SK-N-MC (cell line): ENCODE results near the gene CLSTN2.

Experiments used
- DNase-seq: peaks from one replicate; pipeline ENCODE4 v3.0.0-alpha.2; 2011; ENCODE audit warnings: low read depth, low spot score
- H3K27ac ChIP-seq: fragments of 200-600 bp; sonication (generic); 2 replicates; pipeline ENCODE4 v1.5.1; 2016; ENCODE audit warnings: mixed run types
- H3K36me3 ChIP-seq: fragments of 200-600 bp; sonication (generic); 2 replicates; pipeline ENCODE4 v1.6.1; 2017; ENCODE audit warnings: antibody characterized with exemption, low read length, mixed read lengths; ENCODE audit not compliant: insufficient read depth
- H3K4me3 ChIP-seq: fragments of 200-600 bp; sonication (generic); 2 replicates; pipeline ENCODE4 v1.5.1; 2016
- H3K9ac ChIP-seq: fragments of 200-600 bp; sonication (generic); 2 replicates; pipeline ENCODE4 v1.8.0; 2017; ENCODE audit warnings: mixed run types, mixed read lengths; ENCODE audit not compliant: insufficient read length
- H3K9me3 ChIP-seq: fragments of 200-600 bp; sonication (generic); 2 replicates; pipeline ENCODE4 v1.6.1; 2017; ENCODE audit warnings: low read depth, mild to moderate bottlenecking, antibody characterized with exemption, low read length, moderate library complexity, mixed read lengths
- EZH2 ChIP-seq: fragments of 200-600 bp; sonication (generic); IDR thresholded peaks from one replicate; pipeline ENCODE4 v1.6.1; 2017; ENCODE audit warnings: antibody characterized with exemption
- FOXP2 ChIP-seq: optimal IDR thresholded peaks from 2 replicates; pipeline ENCODE3; 2011; ENCODE audit warnings: mild to moderate bottlenecking, moderate library complexity; ENCODE audit not compliant: insufficient read depth; ENCODE audit errors: extremely low read length, control extremely low read depth
- POLR2AphosphoS5 ChIP-seq: IDR thresholded peaks from 2 replicates; pipeline ENCODE4 v1.6.1; 2012; ENCODE audit warnings: mild to moderate bottlenecking, low read depth, low read length, borderline replicate concordance

The CLSTN2 gene

DNA sequence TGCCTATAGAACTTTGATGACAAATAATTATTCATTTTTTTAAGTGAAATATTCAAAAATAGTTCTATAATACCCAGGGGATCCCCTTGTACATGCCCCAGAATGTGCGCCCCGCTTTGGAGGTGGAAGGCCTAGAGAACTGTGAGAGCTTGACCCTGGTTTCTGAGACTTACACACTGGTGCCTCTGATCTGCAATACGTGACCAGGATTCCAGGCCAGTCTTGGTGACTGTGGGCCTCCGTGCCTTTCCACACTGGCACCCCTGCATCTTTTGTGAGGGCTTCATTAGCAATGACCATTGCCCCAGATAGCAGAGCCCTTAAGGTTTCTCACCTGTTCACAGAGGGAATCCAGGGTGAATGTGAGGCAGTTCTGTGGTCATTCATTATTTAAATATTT lies 44.0 kb downstream of the CLSTN2 start:
- H3K27ac ChIP-seq: no peak overlapping the region
- TF ChIP-seq EZH2 (no peak), POLR2AphosphoS5 (no peak), FOXP2 (no peak)
- no peak overlapping the region for H3K9ac ChIP-seq
- no peak for DNase-seq
- no peak overlapping the region for H3K4me3 ChIP-seq
- no peaks in the 10 kb centered on the region for H3K9me3 ChIP-seq
- no peaks in the 10 kb centered on the region for H3K36me3 ChIP-seq

DNA sequence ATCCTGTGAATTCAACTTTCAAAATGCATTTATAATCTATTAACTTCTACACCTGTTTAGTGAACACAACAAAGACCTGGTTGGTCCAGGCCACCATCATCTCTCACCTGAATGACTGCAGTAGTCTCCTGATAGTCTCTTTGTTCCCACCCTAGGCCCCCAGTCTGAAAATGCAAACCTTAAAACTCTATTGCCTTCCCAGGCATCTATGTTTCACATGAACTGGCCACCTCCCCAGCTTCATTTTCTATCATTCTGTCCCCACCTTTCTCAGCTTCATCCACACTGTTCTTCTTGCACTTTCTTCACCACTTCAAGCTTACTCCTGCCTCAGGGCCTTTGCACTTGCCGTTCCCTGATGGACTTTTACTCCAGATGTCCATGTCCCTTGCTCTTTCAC lies 45.0 kb downstream of the CLSTN2 start:
- no peaks in the 10 kb centered on the region for H3K36me3 ChIP-seq
- no peak overlapping the region for H3K4me3 ChIP-seq
- no peak overlapping the region for H3K27ac ChIP-seq
- TF ChIP-seq POLR2AphosphoS5 (no peak), FOXP2 (no peak), EZH2 (no peak)
- DNase-seq: no peak
- no peaks in the 10 kb centered on the region for H3K9me3 ChIP-seq
- H3K9ac ChIP-seq: no peak overlapping the region

DNA sequence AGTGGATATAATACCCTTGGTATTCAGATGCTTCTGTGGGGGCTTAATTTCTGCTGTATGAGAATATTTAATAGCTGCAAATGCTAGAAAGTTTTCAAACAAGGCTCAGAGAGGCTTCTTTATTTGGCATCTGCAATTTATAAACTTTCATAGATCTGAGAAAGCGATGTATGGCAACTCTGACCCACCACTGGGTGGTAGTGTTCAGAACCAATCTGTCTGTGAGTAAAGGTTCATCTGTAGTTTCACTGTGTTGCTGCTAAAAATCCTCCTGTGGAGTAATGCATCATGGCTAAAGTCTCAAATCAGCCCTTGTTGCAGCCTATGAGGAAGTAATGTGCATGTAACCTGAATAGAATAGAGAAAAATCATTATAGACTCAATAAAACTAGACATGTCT lies 47.4 kb downstream of the CLSTN2 start:
- H3K9me3 ChIP-seq: no peaks in the 10 kb centered on the region
- H3K9ac ChIP-seq: no peak overlapping the region
- TF ChIP-seq FOXP2 (no peak), EZH2 (no peak), POLR2AphosphoS5 (no peak)
- no peak for DNase-seq
- no peak overlapping the region for H3K27ac ChIP-seq
- H3K4me3 ChIP-seq: no peak overlapping the region
- no peaks in the 10 kb centered on the region for H3K36me3 ChIP-seq

DNA sequence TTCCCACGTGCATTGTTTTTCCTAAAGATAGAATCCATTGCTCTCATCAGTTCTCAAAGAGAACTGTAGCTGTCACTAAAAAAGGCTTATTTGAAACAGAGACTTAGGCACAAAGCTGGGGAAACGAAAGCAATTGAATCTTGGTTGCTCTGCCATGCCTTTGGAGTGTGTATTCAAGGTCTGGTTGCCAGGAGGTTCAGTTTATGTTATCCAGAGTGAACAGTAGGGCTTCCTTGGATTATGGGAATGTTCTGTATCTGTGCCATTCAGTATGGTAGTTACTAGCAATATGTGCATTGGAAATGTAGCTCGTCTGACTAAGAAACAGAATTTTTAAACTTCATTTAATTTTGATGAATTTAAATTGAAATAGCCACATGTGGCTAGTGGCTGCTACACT lies 50.6 kb downstream of the CLSTN2 start:
- TF ChIP-seq FOXP2: no peak
- no peak for TF ChIP-seq EZH2
- no peak for TF ChIP-seq POLR2AphosphoS5

DNA sequence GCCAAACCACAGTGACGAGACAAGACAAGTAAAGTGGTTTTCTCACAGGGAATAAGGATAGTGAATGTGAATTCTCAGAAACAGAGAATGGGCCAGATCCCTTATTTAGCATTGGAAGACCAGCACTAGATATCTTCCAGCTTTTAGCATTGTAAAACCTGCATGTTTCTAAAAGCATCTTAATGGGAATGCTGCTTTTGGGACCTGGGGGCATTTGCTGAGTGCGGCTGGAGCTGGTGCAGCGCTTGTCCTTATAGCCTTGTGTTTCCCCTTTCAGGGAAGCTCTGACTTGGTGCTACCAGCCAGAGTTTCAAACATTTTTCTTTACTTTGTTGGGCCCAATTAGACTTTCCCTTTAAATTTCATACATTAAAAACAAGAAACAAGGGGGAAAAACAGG lies 52.9 kb downstream of the CLSTN2 start:
- no peaks in the 10 kb centered on the region for H3K9me3 ChIP-seq
- H3K9ac ChIP-seq: no peak overlapping the region
- H3K27ac ChIP-seq: no peak overlapping the region
- no peak for DNase-seq
- H3K36me3 ChIP-seq: no peaks in the 10 kb centered on the region
- TF ChIP-seq EZH2 (no peak), FOXP2 (no peak), POLR2AphosphoS5 (no peak)
- no peak overlapping the region for H3K4me3 ChIP-seq

More for the DNA sequence above, 50.6 kb downstream of the CLSTN2 start:
- Histone ChIP-seq H3K36me3 (no peaks in the 10 kb centered on the region), H3K9me3 (no peaks in the 10 kb centered on the region), H3K9ac (no peak overlapping the region), H3K27ac (no peak overlapping the region), H3K4me3 (no peak overlapping the region)
- no peak for DNase-seq

DNA sequence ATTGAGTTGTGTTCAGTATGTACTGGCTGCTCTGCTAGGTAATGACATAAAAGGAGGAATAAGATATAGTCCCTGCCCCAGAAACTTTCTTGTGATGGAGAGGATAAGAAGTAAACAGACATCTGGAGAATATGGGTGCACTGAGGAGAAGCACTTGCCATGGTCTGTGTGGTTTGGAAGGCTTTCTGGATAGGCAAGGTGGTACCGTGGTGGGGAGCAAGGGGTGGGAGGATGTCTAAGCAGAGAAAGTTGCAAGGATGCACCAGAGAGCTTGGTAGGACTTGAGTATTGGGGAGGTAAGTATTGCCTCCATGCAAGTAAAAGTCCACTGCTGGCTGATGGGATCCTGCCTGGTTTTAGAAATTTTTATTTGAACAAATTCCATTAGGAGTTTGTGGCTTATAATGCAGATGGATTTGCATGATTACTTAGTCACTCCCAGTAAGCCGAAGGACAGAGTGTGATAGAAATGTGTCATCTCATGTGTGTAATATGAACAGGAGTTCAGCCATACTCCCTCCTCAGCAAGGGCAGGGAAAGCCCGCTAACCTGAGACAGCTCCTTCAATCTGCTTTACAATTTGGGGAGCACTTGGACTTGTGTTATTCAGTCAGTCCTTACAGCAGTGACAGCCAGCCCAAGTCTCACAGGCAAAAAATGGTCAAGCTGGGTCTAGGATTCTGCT lies 53.6 kb downstream of the CLSTN2 start:
- no peaks in the 10 kb centered on the region for H3K36me3 ChIP-seq
- DNase-seq: no peak
- no peak overlapping the region for H3K4me3 ChIP-seq
- no peak overlapping the region for H3K27ac ChIP-seq
- TF ChIP-seq POLR2AphosphoS5 (no peak), EZH2 (no peak), FOXP2 (no peak)
- H3K9ac ChIP-seq: no peak overlapping the region
- no peaks in the 10 kb centered on the region for H3K9me3 ChIP-seq

DNA sequence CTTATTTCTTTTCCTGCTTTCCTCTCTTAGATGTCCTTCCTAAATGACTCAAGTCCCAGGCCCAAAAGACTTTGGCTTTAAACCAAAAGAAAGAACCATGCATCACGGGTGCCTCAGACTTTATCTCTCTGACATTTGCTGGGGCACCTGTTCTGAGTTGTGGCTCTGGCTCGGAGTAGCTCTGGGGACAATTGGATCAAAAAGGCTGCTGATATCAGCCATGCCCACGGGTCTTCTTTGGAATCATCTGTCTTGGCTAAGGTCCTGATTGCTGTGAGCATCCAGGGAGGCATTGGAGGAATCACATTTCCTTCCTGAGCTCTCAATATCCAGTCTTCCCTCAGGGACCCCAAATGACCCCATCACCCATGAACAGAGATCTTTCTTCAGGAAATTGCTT lies 59.9 kb downstream of the CLSTN2 start:
- no peak overlapping the region for H3K4me3 ChIP-seq
- TF ChIP-seq FOXP2: no peak
- TF ChIP-seq POLR2AphosphoS5: no peak
- TF ChIP-seq EZH2: no peak
- no peaks in the 10 kb centered on the region for H3K36me3 ChIP-seq
- H3K9me3 ChIP-seq: no peaks in the 10 kb centered on the region
- no peak overlapping the region for H3K27ac ChIP-seq
- no peak for DNase-seq
- no peak overlapping the region for H3K9ac ChIP-seq

DNA sequence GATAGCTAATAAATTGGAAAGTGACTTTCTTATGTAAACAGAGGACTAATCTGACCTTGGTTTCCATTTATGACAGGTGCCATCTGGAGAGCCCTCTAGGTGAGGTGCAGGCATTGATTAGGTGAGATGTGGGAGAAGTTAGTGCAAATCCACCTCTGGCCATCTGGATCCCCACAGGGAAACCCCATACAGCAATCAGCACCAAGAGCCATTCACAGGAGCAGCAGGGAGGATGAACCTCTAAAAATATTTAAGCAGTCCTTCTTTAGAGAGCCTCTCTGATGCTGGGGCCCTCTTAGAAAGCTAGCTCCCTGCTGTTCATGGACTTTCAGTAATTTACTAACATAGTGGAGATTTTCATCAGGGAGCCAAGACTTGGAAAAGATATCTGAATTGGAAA lies 69.3 kb downstream of the CLSTN2 start:
- Histone ChIP-seq H3K9ac (no peak overlapping the region), H3K4me3 (no peak overlapping the region), H3K27ac (no peak overlapping the region), H3K36me3 (no peaks in the 10 kb centered on the region), H3K9me3 (no peaks in the 10 kb centered on the region)
- no peak for DNase-seq
- TF ChIP-seq EZH2 (no peak), FOXP2 (no peak), POLR2AphosphoS5 (no peak)

DNA sequence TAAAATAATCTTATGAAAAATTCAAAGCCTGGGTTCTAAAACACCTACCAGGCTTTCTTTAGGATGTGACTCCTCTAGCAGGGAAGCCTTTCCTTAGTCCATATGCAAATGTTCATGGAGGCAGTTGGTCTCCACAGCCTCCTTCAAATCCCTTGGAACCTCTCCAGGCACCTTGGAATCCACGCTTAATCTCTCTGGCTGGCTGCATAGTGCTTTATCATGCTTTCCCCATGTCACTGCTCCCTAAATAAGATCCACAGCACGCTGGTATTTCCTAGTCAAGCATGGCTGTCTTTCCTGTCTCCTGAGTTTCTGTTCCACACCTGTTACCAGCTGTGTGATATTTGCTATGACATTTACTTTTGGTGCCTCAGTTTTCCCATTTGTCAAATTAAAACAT lies 71.3 kb downstream of the CLSTN2 start:
- TF ChIP-seq FOXP2 (no peak), EZH2 (no peak), POLR2AphosphoS5 (no peak)
- Histone ChIP-seq H3K36me3 (no peaks in the 10 kb centered on the region; the same call in 1 of the 2 replicates), H3K4me3 (no peak overlapping the region), H3K9me3 (no peaks in the 10 kb centered on the region), H3K27ac (no peak overlapping the region), H3K9ac (no peak overlapping the region)
- DNase-seq: no peak
